GM21529 (cell line): ENCODE measurements around the gene ADAT3.

Experiments used
- ATAC-seq: cut with Tn5 transposase; IDR thresholded peaks from one replicate; pipeline ENCODE4 v1.9.1; 2021; ENCODE audit not compliant: unreplicated experiment

Gene ADAT3

GRCh38 chr19:1936916-1937610, 31.9 kb downstream of the ADAT3 start:
- ATAC-seq: no peak

GRCh38 chr19:1938071-1938470, 32.9 kb downstream of the ADAT3 start:
- no peak for ATAC-seq

GRCh38 chr19:1941146-1942077, 36.2 kb downstream of the ADAT3 start, which contains the start of gene CSNK1G2:
Gene CSNK1G2 (plus strand): TSS chr19:1941172. CDS start chr19:1969773, 28,601 bp downstream.
- ATAC-seq: no peak

GRCh38 chr19:1942078-1942933, 37.1 kb downstream of the ADAT3 start:
- no peak for ATAC-seq

GRCh38 chr19:1942934-1943555, 37.8 kb downstream of the ADAT3 start:
- no peak for ATAC-seq

GRCh38 chr19:1943661-1944087, 38.5 kb downstream of the ADAT3 start:
- no peak for ATAC-seq

- ATAC-seq: no peak
Measured at GRCh38 chr19:1944088-1944915, 39.1 kb downstream of the ADAT3 start.

GRCh38 chr19:1944916-1945561, 39.8 kb downstream of the ADAT3 start:
- ATAC-seq: no peak

- ATAC-seq: no peak
Measured at GRCh38 chr19:1945899-1946298, 40.7 kb downstream of the ADAT3 start.

- no peak for ATAC-seq
Measured at GRCh38 chr19:1947651-1948209, 42.5 kb downstream of the ADAT3 start.

GRCh38 chr19:1949304-1950101, 44.3 kb downstream of the ADAT3 start:
- ATAC-seq: no peak

GRCh38 chr19:1950640-1951039, 45.4 kb downstream of the ADAT3 start:
- ATAC-seq: no peak

- ATAC-seq: no peak
Measured at GRCh38 chr19:1952635-1953034, 47.4 kb downstream of the ADAT3 start.

GRCh38 chr19:1953037-1953436, 47.8 kb downstream of the ADAT3 start:
- no peak for ATAC-seq

GRCh38 chr19:1953441-1954094, 48.4 kb downstream of the ADAT3 start:
- no peak for ATAC-seq

- ATAC-seq: no peak
Measured at GRCh38 chr19:1954532-1954933, 49.3 kb downstream of the ADAT3 start.
